ENCODE results near the gene RNU4-1.
A peak's percentile ranks its signal among the peaks of the same experiment; 100 is the strongest.
"Not testable (repeated sequence)": the region's sequence is repeated elsewhere in the genome, so short reads cannot be mapped to it uniquely, and the experiment has no call there.

RNU4-1 gene

DNA sequence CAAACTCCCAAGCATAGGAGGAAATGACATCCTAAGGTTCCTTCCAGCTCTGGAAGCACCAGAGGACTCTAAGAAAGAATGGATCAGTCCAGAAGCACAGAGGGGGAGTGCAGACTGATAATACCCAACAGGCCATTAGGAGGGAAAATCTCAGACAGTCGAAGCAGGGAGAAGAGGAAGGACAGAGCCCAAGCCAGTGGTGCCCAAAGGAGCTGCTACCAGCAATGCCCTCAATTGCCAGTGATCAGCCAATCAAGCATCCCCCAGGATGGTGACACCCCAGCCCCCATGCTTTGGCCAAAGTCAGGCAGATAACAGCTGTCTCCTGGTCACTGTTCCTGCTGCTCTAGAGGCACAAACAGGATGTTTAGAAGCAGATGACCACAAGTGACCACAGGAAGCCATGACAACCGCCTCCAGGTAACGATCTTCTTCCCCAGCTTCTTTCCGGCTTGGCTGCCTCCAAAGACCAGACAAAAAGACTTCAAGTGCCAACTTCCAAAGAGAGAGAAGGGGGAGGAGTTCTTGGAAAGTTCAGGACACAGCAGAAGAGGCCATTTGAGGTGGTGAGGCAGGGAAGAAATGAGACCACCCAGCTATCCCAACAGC is 43.7 kb downstream of the RNU4-1 start:
- Mint-ChIP-seq H3K27me3 (ENCODE audit: low read depth, poor library complexity) (peaks cover 3% of the 10 kb centered on the region), H3K4me3 (no peak overlapping the region), H3K27ac (peak overlapping the region; percentile 69), H3K9me3 (no peaks in the 10 kb centered on the region), H3K36me3 (ENCODE audit: low read depth) (peaks cover 10% of the 10 kb centered on the region), H3K4me1 (peaks cover 42% of the 10 kb centered on the region)
- TF ChIP-seq, protein P1, sequence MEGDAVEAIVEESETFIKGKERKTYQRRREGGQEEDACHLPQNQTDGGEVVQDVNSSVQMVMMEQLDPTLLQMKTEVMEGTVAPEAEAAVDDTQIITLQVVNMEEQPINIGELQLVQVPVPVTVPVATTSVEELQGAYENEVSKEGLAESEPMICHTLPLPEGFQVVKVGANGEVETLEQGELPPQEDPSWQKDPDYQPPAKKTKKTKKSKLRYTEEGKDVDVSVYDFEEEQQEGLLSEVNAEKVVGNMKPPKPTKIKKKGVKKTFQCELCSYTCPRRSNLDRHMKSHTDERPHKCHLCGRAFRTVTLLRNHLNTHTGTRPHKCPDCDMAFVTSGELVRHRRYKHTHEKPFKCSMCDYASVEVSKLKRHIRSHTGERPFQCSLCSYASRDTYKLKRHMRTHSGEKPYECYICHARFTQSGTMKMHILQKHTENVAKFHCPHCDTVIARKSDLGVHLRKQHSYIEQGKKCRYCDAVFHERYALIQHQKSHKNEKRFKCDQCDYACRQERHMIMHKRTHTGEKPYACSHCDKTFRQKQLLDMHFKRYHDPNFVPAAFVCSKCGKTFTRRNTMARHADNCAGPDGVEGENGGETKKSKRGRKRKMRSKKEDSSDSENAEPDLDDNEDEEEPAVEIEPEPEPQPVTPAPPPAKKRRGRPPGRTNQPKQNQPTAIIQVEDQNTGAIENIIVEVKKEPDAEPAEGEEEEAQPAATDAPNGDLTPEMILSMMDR (IDR thresholded peaks at IDR 0.05), result no peak
- no peak for DNase-seq

DNA sequence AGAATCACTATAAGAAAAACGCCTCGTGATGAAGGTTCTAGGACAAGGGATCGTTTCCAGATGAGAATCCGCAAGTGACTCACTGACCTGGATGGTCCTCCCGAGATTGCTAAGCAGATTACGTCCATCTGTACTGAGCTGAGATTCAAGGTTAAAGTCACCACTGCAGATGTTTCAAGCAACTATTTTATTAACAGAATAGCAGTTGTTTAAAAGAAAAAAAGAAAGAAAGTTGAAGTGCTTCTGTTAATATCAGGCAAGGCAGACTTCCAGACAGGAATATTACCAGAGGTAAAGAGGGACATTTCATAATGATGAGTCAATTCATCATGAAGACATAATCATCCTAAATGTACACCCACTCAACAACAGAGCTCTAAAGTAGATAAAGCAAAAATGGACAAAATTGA is 45.4 kb downstream of the RNU4-1 start:
- no peak overlapping the region for H3K4me3 Mint-ChIP-seq
- peaks cover 56% of the 10 kb centered on the region for H3K4me1 Mint-ChIP-seq
- peaks cover 3% of the 10 kb centered on the region for H3K27me3 Mint-ChIP-seq (ENCODE audit: low read depth, poor library complexity)
- no peak for DNase-seq
- peaks cover 5% of the 10 kb centered on the region for H3K36me3 Mint-ChIP-seq (ENCODE audit: low read depth)
- H3K9me3 Mint-ChIP-seq, result no peaks in the 10 kb centered on the region
- TF ChIP-seq, protein P1 (IDR thresholded peaks at IDR 0.05), result no peak
- no peak overlapping the region for H3K27ac Mint-ChIP-seq

DNA sequence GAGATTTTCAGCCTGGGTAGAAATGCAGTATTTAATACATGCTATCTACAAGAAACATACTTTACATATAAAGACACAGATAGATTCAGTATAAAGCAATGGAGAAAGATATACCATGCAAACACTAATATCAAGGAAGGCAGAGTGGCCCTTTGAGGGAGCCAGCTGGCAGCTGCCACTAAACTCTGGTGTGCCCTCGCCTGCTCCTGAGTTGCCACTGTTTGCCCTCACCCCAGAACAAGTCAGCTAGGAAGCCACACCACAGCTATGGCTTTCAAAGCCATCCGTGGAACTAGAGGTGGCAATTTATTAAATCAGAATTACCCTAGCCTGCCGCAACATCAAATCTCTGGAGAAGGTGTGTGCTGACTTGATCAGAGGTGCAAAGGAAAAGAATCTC is 45.9 kb downstream of the RNU4-1 start:
- no peak for DNase-seq
- peaks cover 5% of the 10 kb centered on the region for H3K36me3 Mint-ChIP-seq (ENCODE audit: low read depth)
- peaks cover 3% of the 10 kb centered on the region for H3K27me3 Mint-ChIP-seq (ENCODE audit: low read depth, poor library complexity)
- no peak overlapping the region for H3K4me3 Mint-ChIP-seq
- TF ChIP-seq, protein P1 (IDR thresholded peaks at IDR 0.05), result no peak
- no peaks in the 10 kb centered on the region for H3K9me3 Mint-ChIP-seq
- no peak overlapping the region for H3K27ac Mint-ChIP-seq
- peaks cover 61% of the 10 kb centered on the region for H3K4me1 Mint-ChIP-seq

DNA sequence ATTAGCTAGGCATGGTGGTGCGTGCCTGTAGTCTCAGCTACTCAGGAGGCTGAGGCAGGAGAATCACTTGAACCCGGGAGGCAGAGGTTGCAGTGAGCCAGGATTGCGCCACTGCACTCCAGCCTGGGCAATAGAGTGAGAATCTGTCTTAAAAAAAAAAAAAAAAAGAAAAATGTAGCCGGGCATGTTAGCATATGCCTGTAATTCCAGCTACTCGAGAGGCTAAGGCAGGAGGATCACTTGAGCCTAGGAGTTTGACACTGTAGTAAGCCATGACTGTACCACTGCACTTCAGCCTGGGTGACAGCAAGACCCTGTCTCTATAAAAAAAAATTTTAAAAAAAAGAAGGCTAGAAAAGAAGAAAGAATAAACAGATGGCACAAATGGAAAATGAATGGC is 46.3 kb downstream of the RNU4-1 start:
- not testable (repeated sequence) for H3K27ac Mint-ChIP-seq; DNase-seq; H3K9me3 Mint-ChIP-seq; H3K27me3 Mint-ChIP-seq (ENCODE audit: low read depth, poor library complexity); H3K4me3 Mint-ChIP-seq; H3K36me3 Mint-ChIP-seq (ENCODE audit: low read depth)
- H3K4me1 Mint-ChIP-seq, result peaks cover 65% of the 10 kb centered on the region
